Erythroblast (primary cell): ENCODE data around the gene RFX8.

ENCODE experiments used
- GATA1 ChIP-seq: IDR thresholded peaks from 2 replicates; pipeline ENCODE4 v1.6.1; 2011; ENCODE audit warnings: low read depth, mild to moderate bottlenecking, control low read depth, low read length, moderate library complexity
- POLR2A ChIP-seq: IDR thresholded peaks from 2 replicates; pipeline ENCODE4 v1.6.1; 2011; ENCODE audit warnings: mild to moderate bottlenecking, low read length

DNA sequence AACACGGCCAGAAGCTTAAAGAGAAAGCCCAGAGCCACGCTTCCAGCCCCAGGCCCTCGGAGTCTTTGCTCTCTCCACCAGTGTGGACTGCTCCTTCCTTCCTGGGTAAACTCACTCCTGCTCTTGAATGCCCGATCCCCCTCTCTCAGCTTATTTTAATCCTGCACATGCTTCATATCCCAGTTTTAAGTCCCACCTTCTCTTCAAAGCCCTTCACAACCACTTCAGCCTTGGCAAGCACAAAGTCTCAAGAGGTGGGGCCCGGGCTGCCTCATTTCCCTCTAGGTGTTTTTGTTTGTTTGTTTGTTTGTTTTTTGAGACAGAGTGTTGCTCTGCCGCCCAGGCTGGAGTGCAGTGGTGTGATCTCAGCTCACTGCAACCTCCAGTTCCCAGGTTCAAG, 66.0 kb downstream of the RFX8 start:
- TF ChIP-seq POLR2A (no peak), GATA1 (no peak)
